ENCODE measurements around the gene CHRDL2. TPM values are rescaled to one million over a fixed set of nuclear protein-coding genes. Genes with fewer than 3 reads are reported as not detected.
A peak's percentile ranks its signal among the peaks of the same experiment; 100 is the strongest.

The CHRDL2 gene
- total RNA-seq, 1 experiment from 2014 or later, result 0.39 TPM

DNA sequence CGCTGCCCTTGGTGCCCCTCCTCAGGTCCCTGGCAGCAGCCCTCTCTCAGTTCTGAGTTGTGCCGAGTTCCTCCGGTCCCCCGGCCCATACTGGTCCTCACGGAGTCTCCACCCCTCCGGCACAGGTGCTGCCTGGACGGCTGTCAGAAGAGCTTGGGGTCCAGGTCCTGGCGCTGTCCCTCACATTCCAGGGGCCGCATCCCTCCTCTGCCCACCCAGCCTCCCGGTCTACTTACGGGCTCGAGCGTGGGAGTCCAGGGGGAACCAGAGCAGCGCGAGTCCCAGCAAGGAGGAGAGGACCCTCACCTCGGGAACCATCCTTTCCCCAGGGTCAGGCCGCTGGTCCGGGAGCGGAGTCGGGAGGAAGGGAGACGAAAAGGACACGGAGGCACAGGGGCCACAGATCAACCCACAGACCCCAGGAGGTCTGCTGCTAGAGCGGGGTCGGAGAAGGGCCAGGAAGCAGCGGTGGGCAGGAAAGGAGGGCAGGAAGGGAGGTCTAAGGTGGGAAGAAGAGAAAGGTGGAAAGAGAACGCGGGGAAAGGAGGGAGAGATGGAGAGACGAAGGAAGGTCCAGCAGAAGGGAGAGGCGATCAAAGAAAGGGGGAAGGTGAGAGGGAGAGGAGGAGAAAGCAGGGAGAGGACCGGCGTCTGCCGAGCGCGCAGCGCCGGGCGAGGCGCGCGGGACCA lies 510 bp downstream of the CHRDL2 start:
- no peaks in the 10 kb centered on the region; a peak in 1 of 7 replicates for H3K36me3 Mint-ChIP-seq (ENCODE audit: insufficient read depth in 1 of 3, low read depth in 3 of 3)
- Histone ChIP-seq H3K23ac (ENCODE audit: insufficient read length, low read depth, low read length) (no peak overlapping the region), H4K8ac (replicated peaks; ENCODE audit: insufficient read length, low read depth, low read length) (no peak overlapping the region), H3K79me1 (ENCODE audit: insufficient read depth, low read depth, low read length, poor library complexity, severe bottlenecking) (no peaks in the 10 kb centered on the region), H4K91ac (ENCODE audit: insufficient read length, low read depth, low read length) (no peak overlapping the region), H3K27me3 (ENCODE audit: insufficient read depth, low read length) (peaks cover 37% of the 10 kb centered on the region), H3K27ac (ENCODE audit: insufficient read length, low read depth, low read length) (no peak overlapping the region), H3K56ac (ENCODE audit: insufficient read length, low read depth, low read length) (no peak overlapping the region), H2AFZ (ENCODE audit: low read length) (no peak overlapping the region), H4K5ac (ENCODE audit: insufficient read length, low read depth, low read length) (no peak overlapping the region), H2BK5ac (ENCODE audit: insufficient read length, low read length) (no peak overlapping the region), H2BK120ac (ENCODE audit: low read depth, low read length, poor library complexity, severe bottlenecking) (no peak overlapping the region), H3K4ac (ENCODE audit: low read depth, low read length) (no peak overlapping the region), H2BK20ac (ENCODE audit: low read depth, low read length, poor library complexity, severe bottlenecking) (no peak overlapping the region), H3K79me2 (ENCODE audit: insufficient read depth, low read length) (no peaks in the 10 kb centered on the region), H3K4me1 (ENCODE audit: insufficient read depth, low read length) (no peaks in the 10 kb centered on the region), H3K9ac (ENCODE audit: extremely low read depth, insufficient read length, low read length) (no peak overlapping the region), H4K20me1 (ENCODE audit: control insufficient read depth, insufficient read depth, insufficient read length) (no peaks in the 10 kb centered on the region), H3K4me2 (ENCODE audit: insufficient read depth, insufficient read length, low read length) (peak overlapping the region; percentile 89), H2AK5ac (ENCODE audit: insufficient read length, low read length) (no peak overlapping the region), H2BK12ac (ENCODE audit: insufficient read length, low read depth, low read length) (no peak overlapping the region), H3K9me3 (ENCODE audit: control insufficient read depth, low read depth, low read length) (no peaks in the 10 kb centered on the region), H2BK15ac (ENCODE audit: low read depth, low read length) (no peak overlapping the region; the same call in 1 of the 2 replicates), H3K14ac (ENCODE audit: insufficient read depth, low read length) (no peak overlapping the region), H3K18ac (ENCODE audit: insufficient read length, low read depth, low read length) (no peak overlapping the region), H3T11ph (ENCODE audit: low read length) (no peak overlapping the region), H3K23me2 (ENCODE audit: insufficient read length, low read depth, low read length, poor library complexity, severe bottlenecking) (peaks cover 6% of the 10 kb centered on the region)
- DNase-seq, result peak; percentile 45
- no peak overlapping the region for H3K27ac Mint-ChIP-seq
- TF ChIP-seq, protein P1, sequence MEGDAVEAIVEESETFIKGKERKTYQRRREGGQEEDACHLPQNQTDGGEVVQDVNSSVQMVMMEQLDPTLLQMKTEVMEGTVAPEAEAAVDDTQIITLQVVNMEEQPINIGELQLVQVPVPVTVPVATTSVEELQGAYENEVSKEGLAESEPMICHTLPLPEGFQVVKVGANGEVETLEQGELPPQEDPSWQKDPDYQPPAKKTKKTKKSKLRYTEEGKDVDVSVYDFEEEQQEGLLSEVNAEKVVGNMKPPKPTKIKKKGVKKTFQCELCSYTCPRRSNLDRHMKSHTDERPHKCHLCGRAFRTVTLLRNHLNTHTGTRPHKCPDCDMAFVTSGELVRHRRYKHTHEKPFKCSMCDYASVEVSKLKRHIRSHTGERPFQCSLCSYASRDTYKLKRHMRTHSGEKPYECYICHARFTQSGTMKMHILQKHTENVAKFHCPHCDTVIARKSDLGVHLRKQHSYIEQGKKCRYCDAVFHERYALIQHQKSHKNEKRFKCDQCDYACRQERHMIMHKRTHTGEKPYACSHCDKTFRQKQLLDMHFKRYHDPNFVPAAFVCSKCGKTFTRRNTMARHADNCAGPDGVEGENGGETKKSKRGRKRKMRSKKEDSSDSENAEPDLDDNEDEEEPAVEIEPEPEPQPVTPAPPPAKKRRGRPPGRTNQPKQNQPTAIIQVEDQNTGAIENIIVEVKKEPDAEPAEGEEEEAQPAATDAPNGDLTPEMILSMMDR (conservative IDR thresholded peaks at IDR 0.05), result no peak
- peak overlapping the region; percentile 70 to 89 for H3K4me3 Mint-ChIP-seq
- WGBS (ENCODE audit: extremely low coverage, insufficient read length, low lambda C conversion rate), result no CpG with 5 or more reads among the region's 40 CpGs
- H3K4me1 Mint-ChIP-seq, result peaks cover 16 to 17% of the 10 kb centered on the region in 2 experiments
- H3K9me3 Mint-ChIP-seq, result peaks cover 0 to 2% of the 10 kb centered on the region in 2 experiments; a peak in 3 of 5 replicates
- H3K27me3 Mint-ChIP-seq (ENCODE audit: low read depth), result peaks cover 82% of the 10 kb centered on the region
